DND-41 (cell line): Measurements from ENCODE around the gene ASIC1.

Experiments
- EZH2 ChIP-seq: IDR thresholded peaks from 3 replicates; pipeline ENCODE4 v1.6.1; 2012; ENCODE audit warnings: borderline replicate concordance, low read depth, mild to moderate bottlenecking, moderate library complexity, low read length, inconsistent platforms; ENCODE audit not compliant: severe bottlenecking
- TF ChIP-seq, protein P1 (sequence below): IDR thresholded peaks from 2 replicates; pipeline ENCODE4 v1.5.1; 2012; ENCODE audit warnings: borderline replicate concordance, low read length, moderate library complexity, mild to moderate bottlenecking; ENCODE audit not compliant: poor library complexity, severe bottlenecking; ENCODE audit errors: extremely low read depth

- TF ChIP-seq, protein P1, sequence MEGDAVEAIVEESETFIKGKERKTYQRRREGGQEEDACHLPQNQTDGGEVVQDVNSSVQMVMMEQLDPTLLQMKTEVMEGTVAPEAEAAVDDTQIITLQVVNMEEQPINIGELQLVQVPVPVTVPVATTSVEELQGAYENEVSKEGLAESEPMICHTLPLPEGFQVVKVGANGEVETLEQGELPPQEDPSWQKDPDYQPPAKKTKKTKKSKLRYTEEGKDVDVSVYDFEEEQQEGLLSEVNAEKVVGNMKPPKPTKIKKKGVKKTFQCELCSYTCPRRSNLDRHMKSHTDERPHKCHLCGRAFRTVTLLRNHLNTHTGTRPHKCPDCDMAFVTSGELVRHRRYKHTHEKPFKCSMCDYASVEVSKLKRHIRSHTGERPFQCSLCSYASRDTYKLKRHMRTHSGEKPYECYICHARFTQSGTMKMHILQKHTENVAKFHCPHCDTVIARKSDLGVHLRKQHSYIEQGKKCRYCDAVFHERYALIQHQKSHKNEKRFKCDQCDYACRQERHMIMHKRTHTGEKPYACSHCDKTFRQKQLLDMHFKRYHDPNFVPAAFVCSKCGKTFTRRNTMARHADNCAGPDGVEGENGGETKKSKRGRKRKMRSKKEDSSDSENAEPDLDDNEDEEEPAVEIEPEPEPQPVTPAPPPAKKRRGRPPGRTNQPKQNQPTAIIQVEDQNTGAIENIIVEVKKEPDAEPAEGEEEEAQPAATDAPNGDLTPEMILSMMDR = no peak
- no peak for TF ChIP-seq EZH2
Measured at GRCh38 chr12:50087151-50087550, 29.8 kb downstream of the ASIC1 start.
